GM12874 (cell line): ENCODE measurements around the gene PRICKLE2.

Experiments used
- TF ChIP-seq, protein P1 (sequence below): IDR thresholded peaks from 2 replicates; pipeline ENCODE4 v1.5.1; 2011; ENCODE audit warnings: low read depth, mild to moderate bottlenecking, control low read depth, low read length, moderate library complexity; ENCODE audit not compliant: insufficient read depth

The PRICKLE2 gene

GRCh38 chr3:64072126-64072525 lies 153.1 kb downstream of the PRICKLE2 start:
- TF ChIP-seq, protein P1, sequence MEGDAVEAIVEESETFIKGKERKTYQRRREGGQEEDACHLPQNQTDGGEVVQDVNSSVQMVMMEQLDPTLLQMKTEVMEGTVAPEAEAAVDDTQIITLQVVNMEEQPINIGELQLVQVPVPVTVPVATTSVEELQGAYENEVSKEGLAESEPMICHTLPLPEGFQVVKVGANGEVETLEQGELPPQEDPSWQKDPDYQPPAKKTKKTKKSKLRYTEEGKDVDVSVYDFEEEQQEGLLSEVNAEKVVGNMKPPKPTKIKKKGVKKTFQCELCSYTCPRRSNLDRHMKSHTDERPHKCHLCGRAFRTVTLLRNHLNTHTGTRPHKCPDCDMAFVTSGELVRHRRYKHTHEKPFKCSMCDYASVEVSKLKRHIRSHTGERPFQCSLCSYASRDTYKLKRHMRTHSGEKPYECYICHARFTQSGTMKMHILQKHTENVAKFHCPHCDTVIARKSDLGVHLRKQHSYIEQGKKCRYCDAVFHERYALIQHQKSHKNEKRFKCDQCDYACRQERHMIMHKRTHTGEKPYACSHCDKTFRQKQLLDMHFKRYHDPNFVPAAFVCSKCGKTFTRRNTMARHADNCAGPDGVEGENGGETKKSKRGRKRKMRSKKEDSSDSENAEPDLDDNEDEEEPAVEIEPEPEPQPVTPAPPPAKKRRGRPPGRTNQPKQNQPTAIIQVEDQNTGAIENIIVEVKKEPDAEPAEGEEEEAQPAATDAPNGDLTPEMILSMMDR, result no peak

GRCh38 chr3:64070704-64071103 lies 154.6 kb downstream of the PRICKLE2 start:
- TF ChIP-seq, protein P1, result no peak

GRCh38 chr3:64067506-64068346 lies 157.5 kb downstream of the PRICKLE2 start:
- TF ChIP-seq, protein P1, result no peak

DNA sequence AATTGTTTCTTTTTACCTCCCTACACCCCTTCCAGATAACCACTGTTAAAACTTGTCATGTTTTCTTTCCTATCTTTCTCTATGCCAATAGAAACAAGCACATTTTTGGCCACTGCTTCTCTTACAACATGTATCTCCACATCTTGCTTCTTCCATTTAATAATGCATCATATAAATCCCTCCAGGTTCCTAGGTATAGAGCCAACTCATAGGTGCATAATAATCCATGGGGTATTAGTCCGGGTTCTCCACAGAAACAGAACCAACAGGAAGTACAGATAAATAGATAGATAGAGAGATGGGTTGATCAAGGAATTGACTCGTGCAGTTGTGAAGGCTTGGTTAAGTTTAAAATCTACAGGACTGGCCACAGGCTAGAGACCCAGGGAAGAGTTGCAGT lies 160.5 kb downstream of the PRICKLE2 start:
- TF ChIP-seq, protein P1, result no peak

DNA sequence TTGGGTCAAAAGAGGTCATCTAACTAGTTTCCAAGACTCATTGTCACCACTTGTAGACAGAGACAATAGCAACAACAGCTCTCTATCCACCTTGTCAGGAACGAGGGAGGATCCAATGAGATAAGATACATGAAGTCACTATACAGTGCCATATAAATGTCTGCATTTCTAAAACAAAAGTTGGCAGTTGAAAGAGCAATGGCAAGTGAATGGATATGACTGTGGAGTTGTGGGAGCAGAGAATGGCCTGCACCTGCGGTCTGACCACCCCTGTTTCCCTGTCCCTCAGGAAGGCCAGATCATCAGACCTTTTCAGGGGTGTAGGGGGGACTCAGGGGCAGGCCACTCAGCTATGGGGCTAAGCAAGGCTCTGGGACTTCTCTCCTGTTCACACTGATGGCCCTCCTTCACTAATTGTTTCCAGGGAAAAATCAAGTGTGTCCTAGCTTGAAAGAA lies 161.3 kb downstream of the PRICKLE2 start:
- TF ChIP-seq, protein P1, result no peak

DNA sequence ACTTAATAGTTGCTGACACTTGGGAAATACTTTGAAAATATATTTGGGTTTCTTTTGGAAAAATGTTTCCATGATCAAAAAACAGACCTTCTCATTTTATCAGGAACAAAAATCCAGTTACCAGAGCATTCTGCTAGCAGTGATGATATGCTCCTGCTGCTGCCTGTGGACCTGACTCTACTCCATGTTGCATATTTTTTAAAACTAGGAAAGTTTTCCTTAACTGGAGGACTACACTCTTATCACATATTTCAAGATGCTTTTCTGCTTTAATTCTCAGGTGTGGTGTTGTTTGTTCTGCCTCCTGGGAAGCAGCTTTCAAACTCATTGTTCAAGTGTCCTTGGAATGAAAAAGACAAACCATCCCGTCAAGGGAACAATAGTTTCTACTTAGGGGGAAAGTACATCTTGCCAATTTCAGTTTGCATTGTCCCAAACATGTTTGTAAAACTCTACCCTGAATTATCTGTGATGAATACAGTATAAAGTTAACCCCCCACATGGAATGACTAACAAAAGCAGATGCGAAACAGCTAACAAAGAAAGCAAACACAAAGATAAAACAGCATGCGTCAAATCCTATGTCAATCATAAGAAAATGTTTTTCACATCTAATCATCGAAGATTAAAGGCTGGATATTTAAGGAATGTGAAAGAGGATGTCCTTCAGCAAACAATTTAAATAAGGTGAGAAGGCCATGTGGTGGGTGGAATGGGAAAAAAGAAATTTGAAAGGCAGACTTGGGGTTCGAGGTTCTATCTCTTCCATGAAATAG lies 161.9 kb downstream of the PRICKLE2 start:
- TF ChIP-seq, protein P1, result no peak

GRCh38 chr3:64061628-64062027 lies 163.6 kb downstream of the PRICKLE2 start:
- TF ChIP-seq, protein P1, result no peak
